SK-N-SH (cell line): ENCODE data around the gene BNC2. TPM values are rescaled to one million over a fixed set of nuclear protein-coding genes. Genes with fewer than 3 reads are reported as not detected.

Source experiments
- CTCF ChIA-PET: fragments of 300-600, 350-600 bp; formaldehyde crosslinking; extraction: SDS; loops from one replicate; lab custom pipeline; 2021; lab: Yijun Ruan, JAX
- POLR2A ChIA-PET: fragments of 350-600 bp; sonication (Branson Sonifier 250); formaldehyde crosslinking; extraction: SDS; loops from one replicate; lab custom pipeline; 2020; ENCODE audit warnings: antibody characterized with exemption, inconsistent platforms; lab: Yijun Ruan, JAX
- DNase-seq: peaks from one replicate; pipeline ENCODE4 v3.0.0; 2012
- H2AFZ ChIP-seq: fragments of 200-600 bp; sonication (generic); 2 replicates; pipeline ENCODE4 v1.8.1; 2016; ENCODE audit warnings: antibody characterized with exemption, mild to moderate bottlenecking, low read depth
- H3F3A ChIP-seq: fragments of 200-600 bp; sonication (generic); replicated peaks from 2 replicates; pipeline ENCODE3; 2016; ENCODE audit warnings: antibody characterized with exemption, mild to moderate bottlenecking; ENCODE audit not compliant: insufficient read depth
- H3K27ac ChIP-seq, 2 experiments: fragments of 200-500 bp in 1 of 2; fragments of 200-600 bp in 1 of 2; sonication (Bioruptor generic) in 1 of 2; sonication (generic), shearing (Covaris generic) in 1 of 2; 2 replicates each; pipeline versions ENCODE4 v1.5.1 to v1.6.1; 2014 to 2016; ENCODE audit warnings: low read depth in 2 of 2, inconsistent platforms in 1 of 2, low read length in 1 of 2, mild to moderate bottlenecking in 1 of 2, mixed read lengths in 1 of 2
- H3K27me3 ChIP-seq: fragments of 200-600 bp; sonication (generic), shearing (Covaris generic); 2 replicates; pipeline ENCODE4 v1.6.1; 2016; ENCODE audit warnings: mixed run types; ENCODE audit not compliant: insufficient read depth
- H3K36me3 ChIP-seq, 2 experiments: fragments of 200-500 bp in 1 of 2; fragments of 200-600 bp in 1 of 2; sonication (Bioruptor generic) in 1 of 2; sonication (generic) in 1 of 2; replicated peaks in 1 of 2; 2 replicates each; pipeline versions ENCODE3 to v1.5.1; 2014 to 2016; ENCODE audit warnings: low read length in 1 of 2, mild to moderate bottlenecking in 1 of 2; ENCODE audit not compliant: insufficient read depth in 2 of 2, control insufficient read depth in 1 of 2
- H3K4me1 ChIP-seq, 2 experiments: fragments of 200-500 bp in 1 of 2; fragments of 200-600 bp in 1 of 2; sonication (Bioruptor generic) in 1 of 2; sonication (generic), shearing (Covaris generic) in 1 of 2; 2 replicates each; pipeline versions ENCODE4 v1.5.1 to v1.6.1; 2014 to 2016; ENCODE audit warnings: low read depth in 1 of 2, low read length in 1 of 2, mixed run types in 1 of 2; ENCODE audit not compliant: insufficient read depth in 2 of 2, control insufficient read depth in 1 of 2
- H3K4me2 ChIP-seq: fragments of 200-600 bp; sonication (generic), shearing (Covaris generic); 2 replicates; pipeline ENCODE4 v1.6.1; 2017; ENCODE audit warnings: mixed run types
- H3K4me3 ChIP-seq, 2 experiments: fragments of 200-500 bp in 1 of 2; fragments of 200-600 bp in 1 of 2; sonication (Bioruptor generic) in 1 of 2; sonication (generic), shearing (Covaris generic) in 1 of 2; 2 replicates each; pipeline versions ENCODE4 v1.5.1 to v1.8.1; 2014 to 2016; ENCODE audit warnings: low read depth in 2 of 2, inconsistent platforms in 1 of 2, low read length in 1 of 2, mild to moderate bottlenecking in 1 of 2, mixed read lengths in 1 of 2, moderate library complexity in 1 of 2
- H3K79me2 ChIP-seq: fragments of 200-600 bp; sonication (generic); 2 replicates; pipeline ENCODE4 v1.8.1; 2017; ENCODE audit warnings: mild to moderate bottlenecking; ENCODE audit not compliant: insufficient read depth
- H3K9ac ChIP-seq: fragments of 200-600 bp; sonication (generic); 2 replicates; pipeline ENCODE4 v1.6.1; 2017; ENCODE audit warnings: mixed run types
- H3K9me2 ChIP-seq: fragments of 200-600 bp; sonication (generic); 2 replicates; pipeline ENCODE4 v1.6.1; 2017; ENCODE audit warnings: mixed run types
- H3K9me3 ChIP-seq: fragments of 200-600 bp; sonication (generic); 2 replicates; pipeline ENCODE4 v1.6.1; 2017; ENCODE audit warnings: mixed run types, mild to moderate bottlenecking, moderate library complexity
- H4K20me1 ChIP-seq: fragments of 200-600 bp; sonication (generic); 2 replicates; pipeline ENCODE4 v1.6.1; 2017; ENCODE audit warnings: mild to moderate bottlenecking, mixed run types; ENCODE audit not compliant: insufficient read depth
- FOSL2 ChIP-seq: IDR thresholded peaks from 2 replicates; pipeline ENCODE4 v1.4.0; 2012; ENCODE audit warnings: low read depth, mild to moderate bottlenecking, moderate library complexity, borderline replicate concordance
- JUND ChIP-seq: IDR thresholded peaks from 2 replicates; pipeline ENCODE4 v1.4.0; 2012
- MAX ChIP-seq: IDR thresholded peaks from 2 replicates; pipeline ENCODE4 v1.4.0; 2012; ENCODE audit warnings: low read depth
- MEF2A ChIP-seq: IDR thresholded peaks from 2 replicates; pipeline ENCODE4 v1.4.0; 2012; ENCODE audit warnings: low read depth, borderline replicate concordance
- NFIC ChIP-seq: IDR thresholded peaks from 2 replicates; pipeline ENCODE4 v1.4.0; 2012; ENCODE audit warnings: borderline replicate concordance
- NRF1 ChIP-seq: IDR thresholded peaks from 2 replicates; pipeline ENCODE4 v1.6.1; 2012; ENCODE audit warnings: low read depth, mild to moderate bottlenecking, low read length
- POLR2AphosphoS5 ChIP-seq: IDR thresholded peaks from 2 replicates; pipeline ENCODE4 v1.6.1; 2012; ENCODE audit warnings: low read depth, low read length
- TCF12 ChIP-seq: IDR thresholded peaks from 2 replicates; pipeline ENCODE4 v1.4.0; 2012
- TEAD4 ChIP-seq: IDR thresholded peaks from 2 replicates; pipeline ENCODE4 v1.4.0; 2012; ENCODE audit warnings: mild to moderate bottlenecking, borderline replicate concordance; ENCODE audit not compliant: insufficient read depth
- USF2 ChIP-seq: fragments of 150-350 bp; IDR thresholded peaks from 2 replicates; pipeline ENCODE4 v1.6.1; 2017; ENCODE audit warnings: antibody characterized with exemption, low read length, low read depth, borderline replicate concordance
- WGBS: methylation state at CpG from one replicate; pipeline ENCODE4 v1.1.6; 2017; ENCODE audit warnings: low lambda C conversion rate; 5-methylcytosine and 5-hydroxymethylcytosine counted together
- polyA plus RNA-seq, 3 experiments: library from polyadenylated mRNA; depleted of rRNA; stranded (reverse); fragments of >200 nt; gene quantifications; 2 replicates each; pipeline ENCODE4 v1.2.3, GENCODE V29; 2012
- TF ChIP-seq, protein P1 (sequence below): fragments of 200-600 bp; sonication (generic); IDR thresholded peaks from 2 replicates; pipeline ENCODE4 v1.6.1; 2017; ENCODE audit warnings: antibody characterized with exemption, mild to moderate bottlenecking, moderate library complexity
- TF ChIP-seq, protein P2 (sequence below): fragments of 150-350 bp; IDR thresholded peaks from 2 replicates; pipeline ENCODE4 v1.6.1; 2016; ENCODE audit warnings: mild to moderate bottlenecking, low read depth, low read length
- TF ChIP-seq, protein P3 (sequence below): IDR thresholded peaks from 2 replicates; pipeline ENCODE4; 2012

Gene BNC2
- polyA plus RNA-seq, 1 of the 3 experiments (the other 2 are of a cell fraction): 8.8 TPM

DNA sequence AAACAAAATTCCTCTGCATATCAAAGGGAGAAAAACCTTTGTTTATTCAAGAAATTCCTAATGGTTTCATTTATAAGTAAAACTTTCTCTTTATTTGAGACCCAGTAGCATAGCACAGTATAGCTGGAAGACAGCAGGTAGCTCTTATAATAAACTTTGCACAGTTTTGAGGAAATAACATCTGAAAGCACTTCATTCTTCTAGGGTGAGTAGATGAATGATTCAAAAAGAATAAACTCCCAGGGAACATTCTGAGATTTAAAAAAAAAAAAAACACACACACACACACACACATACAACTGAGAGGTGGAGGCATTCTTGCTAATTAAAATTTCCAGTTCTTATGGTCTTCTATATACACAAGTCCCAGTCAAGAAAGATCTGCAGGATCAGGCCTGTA, 197.3 kb downstream of the BNC2 start:
- Histone ChIP-seq H3K9me2 (no peaks in the 10 kb centered on the region), H3K36me3 (no peaks in the 10 kb centered on the region), H2AFZ (no peak overlapping the region), H4K20me1 (no peaks in the 10 kb centered on the region), H3K4me2 (no peak overlapping the region), H3K9me3 (no peaks in the 10 kb centered on the region), H3K4me1 (peaks cover 0 to 11% of the 10 kb centered on the region in 2 experiments; a peak in 1 of 4 replicates), H3K9ac (no peak overlapping the region), H3F3A (no peaks in the 10 kb centered on the region), H3K79me2 (peaks cover 83% of the 10 kb centered on the region), H3K4me3 (no peak overlapping the region), H3K27me3 (no peaks in the 10 kb centered on the region), H3K27ac (no peak overlapping the region)
- POLR2A ChIA-PET: no interaction called here
- CTCF ChIA-PET: no interaction called here
- TF ChIP-seq, protein P1, sequence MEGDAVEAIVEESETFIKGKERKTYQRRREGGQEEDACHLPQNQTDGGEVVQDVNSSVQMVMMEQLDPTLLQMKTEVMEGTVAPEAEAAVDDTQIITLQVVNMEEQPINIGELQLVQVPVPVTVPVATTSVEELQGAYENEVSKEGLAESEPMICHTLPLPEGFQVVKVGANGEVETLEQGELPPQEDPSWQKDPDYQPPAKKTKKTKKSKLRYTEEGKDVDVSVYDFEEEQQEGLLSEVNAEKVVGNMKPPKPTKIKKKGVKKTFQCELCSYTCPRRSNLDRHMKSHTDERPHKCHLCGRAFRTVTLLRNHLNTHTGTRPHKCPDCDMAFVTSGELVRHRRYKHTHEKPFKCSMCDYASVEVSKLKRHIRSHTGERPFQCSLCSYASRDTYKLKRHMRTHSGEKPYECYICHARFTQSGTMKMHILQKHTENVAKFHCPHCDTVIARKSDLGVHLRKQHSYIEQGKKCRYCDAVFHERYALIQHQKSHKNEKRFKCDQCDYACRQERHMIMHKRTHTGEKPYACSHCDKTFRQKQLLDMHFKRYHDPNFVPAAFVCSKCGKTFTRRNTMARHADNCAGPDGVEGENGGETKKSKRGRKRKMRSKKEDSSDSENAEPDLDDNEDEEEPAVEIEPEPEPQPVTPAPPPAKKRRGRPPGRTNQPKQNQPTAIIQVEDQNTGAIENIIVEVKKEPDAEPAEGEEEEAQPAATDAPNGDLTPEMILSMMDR: no peak
- TF ChIP-seq NRF1: no peak
- TF ChIP-seq MEF2A: no peak
- DNase-seq: no peak

- ChIA-PET POLR2A (no interaction called here), CTCF (no interaction called here)
- H3K79me2 ChIP-seq: peaks cover 83% of the 10 kb centered on the region
Measured at GRCh38 chr9:16672501-16672900, 198.0 kb downstream of the BNC2 start.

GRCh38 chr9:16671591-16672137, 198.8 kb downstream of the BNC2 start:
- Histone ChIP-seq H4K20me1 (no peaks in the 10 kb centered on the region), H3F3A (no peaks in the 10 kb centered on the region), H3K36me3 (no peaks in the 10 kb centered on the region), H3K4me2 (no peak overlapping the region; the same call in 1 of the 2 replicates), H3K9me3 (no peaks in the 10 kb centered on the region), H3K9me2 (no peaks in the 10 kb centered on the region), H3K79me2 (peaks cover 84% of the 10 kb centered on the region), H2AFZ (no peak overlapping the region), H3K9ac (no peak overlapping the region), H3K27me3 (no peaks in the 10 kb centered on the region), H3K4me3 (no peak overlapping the region), H3K27ac (peak overlapping the region in 1 of 2 experiments; percentile 43; a peak in 2 of 4 replicates), H3K4me1 (peaks cover 0 to 11% of the 10 kb centered on the region in 2 experiments; a peak in 1 of 4 replicates)
- POLR2A ChIA-PET: no interaction called here
- WGBS: 18% methylated on average over 1 of the region's 1 CpG
- DNase-seq: no peak
- CTCF ChIA-PET: interaction anchor here (0.5 kb wide), 1 partner anchor 94 kb away, joined by 3 read pairs; no protein-coding TSS in a partner anchor
- TF ChIP-seq FOSL2: no peak; the same call in 1 of the 2 replicates
- TF ChIP-seq NFIC: peak; percentile 50; the same call in 1 of the 2 replicates
- peak; percentile 60; the same call in 1 of the 2 replicates for TF ChIP-seq POLR2AphosphoS5
- TF ChIP-seq USF2: no peak
- TF ChIP-seq, protein P2, sequence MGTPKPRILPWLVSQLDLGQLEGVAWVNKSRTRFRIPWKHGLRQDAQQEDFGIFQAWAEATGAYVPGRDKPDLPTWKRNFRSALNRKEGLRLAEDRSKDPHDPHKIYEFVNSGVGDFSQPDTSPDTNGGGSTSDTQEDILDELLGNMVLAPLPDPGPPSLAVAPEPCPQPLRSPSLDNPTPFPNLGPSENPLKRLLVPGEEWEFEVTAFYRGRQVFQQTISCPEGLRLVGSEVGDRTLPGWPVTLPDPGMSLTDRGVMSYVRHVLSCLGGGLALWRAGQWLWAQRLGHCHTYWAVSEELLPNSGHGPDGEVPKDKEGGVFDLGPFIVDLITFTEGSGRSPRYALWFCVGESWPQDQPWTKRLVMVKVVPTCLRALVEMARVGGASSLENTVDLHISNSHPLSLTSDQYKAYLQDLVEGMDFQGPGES: no peak
- no peak for TF ChIP-seq MAX
- TF ChIP-seq, protein P1: no peak
- TF ChIP-seq TCF12: peak; percentile 88

More at GRCh38 chr9:16672501-16672900, 198.0 kb downstream of the BNC2 start:
- Histone ChIP-seq H4K20me1 (no peaks in the 10 kb centered on the region), H3K27me3 (no peaks in the 10 kb centered on the region), H3K4me1 (peaks cover 0 to 11% of the 10 kb centered on the region in 2 experiments; a peak in 1 of 4 replicates), H3K4me2 (no peak overlapping the region), H3K4me3 (no peak overlapping the region), H2AFZ (no peak overlapping the region), H3K27ac (no peak overlapping the region), H3K9ac (no peak overlapping the region), H3K36me3 (no peaks in the 10 kb centered on the region), H3K9me3 (no peaks in the 10 kb centered on the region), H3K9me2 (no peaks in the 10 kb centered on the region), H3F3A (no peaks in the 10 kb centered on the region)
- no peak for TF ChIP-seq TEAD4
- TF ChIP-seq JUND: no peak
- TF ChIP-seq, protein P3, sequence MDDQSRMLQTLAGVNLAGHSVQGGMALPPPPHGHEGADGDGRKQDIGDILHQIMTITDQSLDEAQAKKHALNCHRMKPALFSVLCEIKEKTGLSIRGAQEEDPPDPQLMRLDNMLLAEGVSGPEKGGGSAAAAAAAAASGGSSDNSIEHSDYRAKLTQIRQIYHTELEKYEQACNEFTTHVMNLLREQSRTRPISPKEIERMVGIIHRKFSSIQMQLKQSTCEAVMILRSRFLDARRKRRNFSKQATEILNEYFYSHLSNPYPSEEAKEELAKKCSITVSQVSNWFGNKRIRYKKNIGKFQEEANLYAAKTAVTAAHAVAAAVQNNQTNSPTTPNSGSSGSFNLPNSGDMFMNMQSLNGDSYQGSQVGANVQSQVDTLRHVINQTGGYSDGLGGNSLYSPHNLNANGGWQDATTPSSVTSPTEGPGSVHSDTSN: no peak
- WGBS: 97% methylated on average over 3 of the region's 3 CpGs
- no peak for DNase-seq
